Measurements from ENCODE around the gene COX6A2. TPM values are rescaled to one million over a fixed set of nuclear protein-coding genes. Genes with fewer than 3 reads are reported as not detected.

Gene COX6A2
- total RNA-seq, 1 experiment from 2014 or later: not detected

GRCh38 chr16:31386157-31386984 is 41.8 kb downstream of the COX6A2 start:
- Histone ChIP-seq H3K79me2 (ENCODE audit: low read length) (no peaks in the 10 kb centered on the region), H2AFZ (ENCODE audit: low read length) (no peak overlapping the region), H3K9me3 (ENCODE audit: low read length) (no peaks in the 10 kb centered on the region), H4K20me1 (ENCODE audit: insufficient read depth, low read depth, low read length) (no peaks in the 10 kb centered on the region), H3K4me3 (ENCODE audit: low read length) (no peak overlapping the region), H3K9ac (ENCODE audit: low read length) (no peak overlapping the region), H3K4me2 (ENCODE audit: low read depth, low read length, poor library complexity, severe bottlenecking) (no peak overlapping the region), H3K27ac (ENCODE audit: low read length) (no peak overlapping the region), H3K4me1 (ENCODE audit: low read length) (peaks cover 4% of the 10 kb centered on the region; the same call in 1 of the 2 replicates), H3K36me3 (ENCODE audit: insufficient read depth, low read length) (no peaks in the 10 kb centered on the region), H3K9me2 (replicated peaks; ENCODE audit: insufficient read depth, low read length) (no peaks in the 10 kb centered on the region), H3K27me3 (ENCODE audit: low read length) (no peaks in the 10 kb centered on the region)
- peak; percentile 55 for DNase-seq

GRCh38 chr16:31385680-31386079 is 42.5 kb downstream of the COX6A2 start:
- Histone ChIP-seq H3K79me2 (ENCODE audit: low read length) (no peaks in the 10 kb centered on the region), H3K9ac (ENCODE audit: low read length) (no peak overlapping the region), H3K4me3 (ENCODE audit: low read length) (no peak overlapping the region), H4K20me1 (ENCODE audit: insufficient read depth, low read depth, low read length) (no peaks in the 10 kb centered on the region), H3K27me3 (ENCODE audit: low read length) (no peaks in the 10 kb centered on the region), H3K9me3 (ENCODE audit: low read length) (no peaks in the 10 kb centered on the region), H3K9me2 (replicated peaks; ENCODE audit: insufficient read depth, low read length) (no peaks in the 10 kb centered on the region), H2AFZ (ENCODE audit: low read length) (no peak overlapping the region), H3K36me3 (ENCODE audit: insufficient read depth, low read length) (no peaks in the 10 kb centered on the region), H3K27ac (ENCODE audit: low read length) (no peak overlapping the region), H3K4me2 (ENCODE audit: low read depth, low read length, poor library complexity, severe bottlenecking) (no peak overlapping the region), H3K4me1 (ENCODE audit: low read length) (peaks cover 4% of the 10 kb centered on the region; the same call in 1 of the 2 replicates)
- DNase-seq: no peak

- H3K9me3 ChIP-seq (ENCODE audit: low read length): no peaks in the 10 kb centered on the region
- no peak overlapping the region for H2AFZ ChIP-seq (ENCODE audit: low read length)
- no peaks in the 10 kb centered on the region for H3K27me3 ChIP-seq (ENCODE audit: low read length)
- H3K4me2 ChIP-seq (ENCODE audit: low read depth, low read length, poor library complexity, severe bottlenecking): no peak overlapping the region
- H3K4me1 ChIP-seq (ENCODE audit: low read length): peaks cover 4% of the 10 kb centered on the region; the same call in 1 of the 2 replicates
- no peaks in the 10 kb centered on the region for H3K36me3 ChIP-seq (ENCODE audit: insufficient read depth, low read length)
- H3K9me2 ChIP-seq (replicated peaks; ENCODE audit: insufficient read depth, low read length): no peaks in the 10 kb centered on the region
- H3K9ac ChIP-seq (ENCODE audit: low read length): no peak overlapping the region
- DNase-seq: peak; percentile 79
- H3K27ac ChIP-seq (ENCODE audit: low read length): no peak overlapping the region
- no peaks in the 10 kb centered on the region for H3K79me2 ChIP-seq (ENCODE audit: low read length)
- no peak overlapping the region for H3K4me3 ChIP-seq (ENCODE audit: low read length)
- H4K20me1 ChIP-seq (ENCODE audit: insufficient read depth, low read depth, low read length): no peaks in the 10 kb centered on the region
Measured at GRCh38 chr16:31382485-31383161, 45.5 kb downstream of the COX6A2 start.

- Histone ChIP-seq H3K27me3 (ENCODE audit: low read length) (no peaks in the 10 kb centered on the region), H4K20me1 (ENCODE audit: insufficient read depth, low read depth, low read length) (no peaks in the 10 kb centered on the region), H3K9me3 (ENCODE audit: low read length) (no peaks in the 10 kb centered on the region), H3K9ac (ENCODE audit: low read length) (no peak overlapping the region), H3K4me2 (ENCODE audit: low read depth, low read length, poor library complexity, severe bottlenecking) (no peak overlapping the region), H3K79me2 (ENCODE audit: low read length) (no peaks in the 10 kb centered on the region), H3K4me3 (ENCODE audit: low read length) (no peak overlapping the region), H3K9me2 (replicated peaks; ENCODE audit: insufficient read depth, low read length) (no peaks in the 10 kb centered on the region), H3K36me3 (ENCODE audit: insufficient read depth, low read length) (no peaks in the 10 kb centered on the region), H3K27ac (ENCODE audit: low read length) (no peak overlapping the region), H2AFZ (ENCODE audit: low read length) (no peak overlapping the region), H3K4me1 (ENCODE audit: low read length) (no peaks in the 10 kb centered on the region)
- DNase-seq: no peak
Measured at GRCh38 chr16:31380201-31380600, 48.0 kb downstream of the COX6A2 start.

Other genes starting within 250 kb of the COX6A2 start
- gene FUS, start 248.2 kb downstream of the COX6A2 start, total RNA-seq (2014; rRNA removed; shearing (Covaris generic); ENCODE audit: low replicate concordance): 51.4 and 61.7 TPM in 2 replicates
- 78.0 and 206 TPM in 2 replicates for gene PYCARD, start 225.6 kb downstream of the COX6A2 start, total RNA-seq (2014; rRNA removed; shearing (Covaris generic); ENCODE audit: low replicate concordance)
- not detected in 2 replicates for gene TRIM72, start 214.2 kb downstream of the COX6A2 start, total RNA-seq (2014; rRNA removed; shearing (Covaris generic); ENCODE audit: low replicate concordance)
- gene PYDC1, start 211.2 kb downstream of the COX6A2 start, total RNA-seq (2014; rRNA removed; shearing (Covaris generic); ENCODE audit: low replicate concordance): not detected in 2 replicates
- gene ITGAM, start 168.4 kb downstream of the COX6A2 start, total RNA-seq (2014; rRNA removed; shearing (Covaris generic); ENCODE audit: low replicate concordance): not detected in 2 replicates
- gene ITGAX, start 73.2 kb downstream of the COX6A2 start, total RNA-seq (2014; rRNA removed; shearing (Covaris generic); ENCODE audit: low replicate concordance): 0.52 TPM in 1 of 2 replicates, not detected in the other
- not detected in 2 replicates for gene ITGAD, start 35.0 kb downstream of the COX6A2 start, total RNA-seq (2014; rRNA removed; shearing (Covaris generic); ENCODE audit: low replicate concordance)
- not detected in 2 replicates for gene ZNF843, start 14.4 kb upstream of the COX6A2 start, total RNA-seq (2014; rRNA removed; shearing (Covaris generic); ENCODE audit: low replicate concordance)
- 1.5 and 2.3 TPM in 2 replicates for gene ARMC5, start 31.1 kb upstream of the COX6A2 start, total RNA-seq (2014; rRNA removed; shearing (Covaris generic); ENCODE audit: low replicate concordance)
- gene TGFB1I1, start 43.8 kb upstream of the COX6A2 start, total RNA-seq (2014; rRNA removed; shearing (Covaris generic); ENCODE audit: low replicate concordance): not detected in 2 replicates
- gene SLC5A2, start 54.8 kb upstream of the COX6A2 start, total RNA-seq (2014; rRNA removed; shearing (Covaris generic); ENCODE audit: low replicate concordance): not detected in 2 replicates
- gene RUSF1, start 80.0 kb upstream of the COX6A2 start, total RNA-seq (2014; rRNA removed; shearing (Covaris generic); ENCODE audit: low replicate concordance): 30.5 and 59.5 TPM in 2 replicates
- gene AHSP, start 99.5 kb upstream of the COX6A2 start, total RNA-seq (2014; rRNA removed; shearing (Covaris generic); ENCODE audit: low replicate concordance): not detected in 2 replicates